Suprapubic skin (tissue), 4 donors: Measurements from ENCODE around the gene CIRBP. TPM values are rescaled to one million over a fixed set of nuclear protein-coding genes. Genes with fewer than 3 reads are reported as not detected.

Experiments used
- DNase-seq, 2 donors: peaks; one replicate each; pipeline ENCODE4 v3.0.0-alpha.2; 2019; ENCODE audit warnings: low spot score in 2 of 2
- H3K27ac ChIP-seq: fragments of 200-600 bp; sonication (generic); one replicate; pipeline ENCODE4 v1.5.1; 2019
- H3K27me3 ChIP-seq: fragments of 200-600 bp; sonication (generic); one replicate; pipeline ENCODE4 v1.5.1; 2019
- H3K36me3 ChIP-seq: fragments of 200-600 bp; sonication (generic); one replicate; pipeline ENCODE4 v1.5.1; 2019
- H3K4me1 ChIP-seq: fragments of 200-600 bp; sonication (generic); one replicate; pipeline ENCODE4 v1.5.1; 2019
- H3K4me3 ChIP-seq: fragments of 200-600 bp; sonication (generic); one replicate; pipeline ENCODE4 v1.5.1; 2019; ENCODE audit warnings: mild to moderate bottlenecking
- H3K9me3 ChIP-seq: fragments of 200-600 bp; sonication (generic); one replicate; pipeline ENCODE4 v1.5.1; 2019
- CTCF ChIP-seq, 2 donors: fragments of 200-600 bp in 1 of 2; fragments of 450-650 bp in 1 of 2; sonication (generic) in 1 of 2; IDR thresholded peaks; one replicate each; pipeline ENCODE4 v1.5.1; 2016 to 2019; ENCODE audit warnings: antibody characterized with exemption in 2 of 2, mild to moderate bottlenecking in 1 of 2, moderate library complexity in 1 of 2
- EP300 ChIP-seq: sonication (generic); formaldehyde crosslinking; IDR thresholded peaks from one replicate; pipeline ENCODE4 v1.6.1; 2017; ENCODE audit warnings: antibody characterized with exemption
- POLR2A ChIP-seq, 2 donors: fragments of 450-650 bp; IDR thresholded peaks; one replicate each; pipeline ENCODE4 v1.6.1; 2017; ENCODE audit warnings: antibody characterized with exemption in 2 of 2, mild to moderate bottlenecking in 2 of 2, moderate library complexity in 2 of 2
- POLR2AphosphoS5 ChIP-seq, 3 donors: sonication (generic); formaldehyde crosslinking; IDR thresholded peaks; one replicate each; pipeline ENCODE4 v1.6.1; 2017; ENCODE audit warnings: antibody characterized with exemption in 3 of 3
- WGBS: methylation state at CpG from one replicate; pipeline ENCODE4 v1.1.5; 2018; 5-methylcytosine and 5-hydroxymethylcytosine counted together
- total RNA-seq, 4 donors: library from RNA; depleted of rRNA; stranded (reverse); fragments of >200 nt; gene quantifications; one replicate each; pipeline ENCODE4 v1.1.0, GENCODE V29; 2016

Gene CIRBP
- total RNA-seq, 4 donors from 2014 or later: 338 to 672 (median 451) TPM

GRCh38 chr19:1263188-1263587 is 5.9 kb upstream of the CIRBP start:
- WGBS: 52% methylated on average over 4 of the region's 5 CpGs
- Histone ChIP-seq H3K9me3 (no peaks in the 10 kb centered on the region), H3K4me3 (no peak overlapping the region), H3K36me3 (peaks cover under 1% of the 10 kb centered on the region), H3K4me1 (peaks cover 94% of the 10 kb centered on the region), H3K27me3 (no peaks in the 10 kb centered on the region), H3K27ac (peak overlapping the region; percentile 92)
- TF ChIP-seq EP300: no peak
- TF ChIP-seq POLR2A (IDR thresholded peaks at IDR 0.05): no peak
- no peak for TF ChIP-seq CTCF (IDR thresholded peaks at IDR 0.05)
- no peak for TF ChIP-seq POLR2AphosphoS5 (IDR thresholded peaks at IDR 0.05)
- DNase-seq: no peak

- Histone ChIP-seq H3K9me3 (no peaks in the 10 kb centered on the region), H3K4me3 (peak overlapping the region; percentile 56), H3K36me3 (no peaks in the 10 kb centered on the region), H3K27me3 (no peaks in the 10 kb centered on the region), H3K27ac (peak overlapping the region; percentile 92), H3K4me1 (peaks cover 88% of the 10 kb centered on the region)
- TF ChIP-seq POLR2A (IDR thresholded peaks at IDR 0.05): no peak
- no peak for TF ChIP-seq EP300
- peak; percentile 30 to 74 (median 45) for TF ChIP-seq POLR2AphosphoS5 (IDR thresholded peaks at IDR 0.05)
- peak in 1 of 2 donors; percentile 90 for DNase-seq
- no CpG with 5 or more reads among the region's 26 CpGs for WGBS
Observed at GRCh38 chr19:1264801-1265614, 4.1 kb upstream of the CIRBP start.

- peak overlapping the region; percentile 92 for H3K27ac ChIP-seq
- no peaks in the 10 kb centered on the region for H3K36me3 ChIP-seq
- TF ChIP-seq CTCF (IDR thresholded peaks at IDR 0.05) (no peak), POLR2A (IDR thresholded peaks at IDR 0.05) (no peak), POLR2AphosphoS5 (IDR thresholded peaks at IDR 0.05) (no peak), EP300 (no peak)
- WGBS: no CpG with 5 or more reads among the region's 28 CpGs
- peak overlapping the region; percentile 56 for H3K4me3 ChIP-seq
- peak; percentile 95 for DNase-seq
- H3K4me1 ChIP-seq: peaks cover 88% of the 10 kb centered on the region
- no peaks in the 10 kb centered on the region for H3K27me3 ChIP-seq
- no peaks in the 10 kb centered on the region for H3K9me3 ChIP-seq
Observed at GRCh38 chr19:1265615-1266128, 3.5 kb upstream of the CIRBP start.

GRCh38 chr19:1266129-1266915 is 2.8 kb upstream of the CIRBP start:
- Histone ChIP-seq H3K27ac (peak overlapping the region; percentile 92), H3K27me3 (no peaks in the 10 kb centered on the region), H3K9me3 (no peaks in the 10 kb centered on the region), H3K4me1 (peaks cover 91% of the 10 kb centered on the region), H3K36me3 (peaks cover 6% of the 10 kb centered on the region), H3K4me3 (peak overlapping the region; percentile 56)
- 1% methylated on average over 20 of the region's 84 CpGs for WGBS
- TF ChIP-seq CTCF (IDR thresholded peaks at IDR 0.05): no peak
- no peak for TF ChIP-seq EP300
- TF ChIP-seq POLR2AphosphoS5 (IDR thresholded peaks at IDR 0.05): no peak
- TF ChIP-seq POLR2A (IDR thresholded peaks at IDR 0.05): no peak
- peak; percentile 91 to 92 for DNase-seq

GRCh38 chr19:1266916-1267476 is 2.1 kb upstream of the CIRBP start:
- TF ChIP-seq CTCF (IDR thresholded peaks at IDR 0.05) (peak; percentile 97 to 98), POLR2AphosphoS5 (IDR thresholded peaks at IDR 0.05) (no peak)
- peaks cover 91% of the 10 kb centered on the region for H3K4me1 ChIP-seq
- no peaks in the 10 kb centered on the region for H3K9me3 ChIP-seq
- peak in 1 of 2 donors; percentile 85 for DNase-seq
- H3K36me3 ChIP-seq: peaks cover 12% of the 10 kb centered on the region
- WGBS: 0% methylated on average over 18 of the region's 59 CpGs
- peak overlapping the region; percentile 56 for H3K4me3 ChIP-seq
- peak overlapping the region; percentile 92 for H3K27ac ChIP-seq
- no peaks in the 10 kb centered on the region for H3K27me3 ChIP-seq
